ENCODE results near the gene MSL3. TPM values are rescaled to one million over a fixed set of nuclear protein-coding genes. Genes with fewer than 3 reads are reported as not detected.

The MSL3 gene
- total RNA-seq, 1 experiment from 2014 or later = 17.0 TPM

DNA sequence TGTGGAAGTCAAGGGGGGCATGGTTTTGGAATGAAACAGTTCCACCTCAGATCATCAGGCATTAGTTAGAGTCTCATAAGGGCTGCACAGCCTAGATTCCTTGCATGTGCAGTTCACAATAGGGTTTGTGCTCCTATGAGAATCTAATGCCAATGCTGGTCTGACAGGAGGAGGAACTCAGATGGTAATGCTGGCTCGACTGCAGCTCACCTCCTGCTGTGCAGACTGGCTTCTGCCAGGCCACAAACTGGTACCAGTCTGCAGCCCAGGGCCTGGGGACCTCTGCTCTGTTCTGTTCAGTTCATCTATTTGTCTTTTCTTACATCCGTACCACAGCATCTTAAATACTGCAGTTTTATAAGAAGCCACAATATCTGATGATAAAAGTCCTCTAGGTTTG is 12.2 kb upstream of the MSL3 start:
- in situ Hi-C loops (cut with HindIII; ENCODE audit: low pct_unique_long_range_greater_than_20kb, low sequenced_read_pairs) (no loop called here), intact Hi-C loops (cut with micrococcal nuclease; ENCODE audit: unreplicated experiment) (no loop called here)
- H3K4me1 ChIP-seq (ENCODE audit: control insufficient read depth, insufficient read depth, low read length) = no peaks in the 10 kb centered on the region
- H3K36me3 ChIP-seq (ENCODE audit: control insufficient read depth, insufficient read depth, low read length) = no peaks in the 10 kb centered on the region
- ATAC-seq = no peak
- no peak overlapping the region for H3K4me3 ChIP-seq (ENCODE audit: low read depth in 2 of 2, low read length in 2 of 2)
- POLR2A ChIA-PET = no interaction called here
- DNase-seq (ENCODE audit: low read depth, low spot score) = no peak
- BruUV-seq (replicated peaks) = no TSS peak
- CTCF ChIA-PET = no interaction called here
- H3K27ac ChIP-seq (ENCODE audit: low read length) = no peak overlapping the region
- H3K9me3 ChIP-seq (ENCODE audit: control insufficient read depth, insufficient read depth, low read depth, low read length) = no peaks in the 10 kb centered on the region
- TF ChIP-seq, protein P1, sequence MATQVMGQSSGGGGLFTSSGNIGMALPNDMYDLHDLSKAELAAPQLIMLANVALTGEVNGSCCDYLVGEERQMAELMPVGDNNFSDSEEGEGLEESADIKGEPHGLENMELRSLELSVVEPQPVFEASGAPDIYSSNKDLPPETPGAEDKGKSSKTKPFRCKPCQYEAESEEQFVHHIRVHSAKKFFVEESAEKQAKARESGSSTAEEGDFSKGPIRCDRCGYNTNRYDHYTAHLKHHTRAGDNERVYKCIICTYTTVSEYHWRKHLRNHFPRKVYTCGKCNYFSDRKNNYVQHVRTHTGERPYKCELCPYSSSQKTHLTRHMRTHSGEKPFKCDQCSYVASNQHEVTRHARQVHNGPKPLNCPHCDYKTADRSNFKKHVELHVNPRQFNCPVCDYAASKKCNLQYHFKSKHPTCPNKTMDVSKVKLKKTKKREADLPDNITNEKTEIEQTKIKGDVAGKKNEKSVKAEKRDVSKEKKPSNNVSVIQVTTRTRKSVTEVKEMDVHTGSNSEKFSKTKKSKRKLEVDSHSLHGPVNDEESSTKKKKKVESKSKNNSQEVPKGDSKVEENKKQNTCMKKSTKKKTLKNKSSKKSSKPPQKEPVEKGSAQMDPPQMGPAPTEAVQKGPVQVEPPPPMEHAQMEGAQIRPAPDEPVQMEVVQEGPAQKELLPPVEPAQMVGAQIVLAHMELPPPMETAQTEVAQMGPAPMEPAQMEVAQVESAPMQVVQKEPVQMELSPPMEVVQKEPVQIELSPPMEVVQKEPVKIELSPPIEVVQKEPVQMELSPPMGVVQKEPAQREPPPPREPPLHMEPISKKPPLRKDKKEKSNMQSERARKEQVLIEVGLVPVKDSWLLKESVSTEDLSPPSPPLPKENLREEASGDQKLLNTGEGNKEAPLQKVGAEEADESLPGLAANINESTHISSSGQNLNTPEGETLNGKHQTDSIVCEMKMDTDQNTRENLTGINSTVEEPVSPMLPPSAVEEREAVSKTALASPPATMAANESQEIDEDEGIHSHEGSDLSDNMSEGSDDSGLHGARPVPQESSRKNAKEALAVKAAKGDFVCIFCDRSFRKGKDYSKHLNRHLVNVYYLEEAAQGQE (IDR thresholded peaks at IDR 0.05; ENCODE audit: insufficient read depth in 1 of 2, low read depth in 2 of 2, low read length in 1 of 2) = no peak
- TF ChIP-seq, protein P2, sequence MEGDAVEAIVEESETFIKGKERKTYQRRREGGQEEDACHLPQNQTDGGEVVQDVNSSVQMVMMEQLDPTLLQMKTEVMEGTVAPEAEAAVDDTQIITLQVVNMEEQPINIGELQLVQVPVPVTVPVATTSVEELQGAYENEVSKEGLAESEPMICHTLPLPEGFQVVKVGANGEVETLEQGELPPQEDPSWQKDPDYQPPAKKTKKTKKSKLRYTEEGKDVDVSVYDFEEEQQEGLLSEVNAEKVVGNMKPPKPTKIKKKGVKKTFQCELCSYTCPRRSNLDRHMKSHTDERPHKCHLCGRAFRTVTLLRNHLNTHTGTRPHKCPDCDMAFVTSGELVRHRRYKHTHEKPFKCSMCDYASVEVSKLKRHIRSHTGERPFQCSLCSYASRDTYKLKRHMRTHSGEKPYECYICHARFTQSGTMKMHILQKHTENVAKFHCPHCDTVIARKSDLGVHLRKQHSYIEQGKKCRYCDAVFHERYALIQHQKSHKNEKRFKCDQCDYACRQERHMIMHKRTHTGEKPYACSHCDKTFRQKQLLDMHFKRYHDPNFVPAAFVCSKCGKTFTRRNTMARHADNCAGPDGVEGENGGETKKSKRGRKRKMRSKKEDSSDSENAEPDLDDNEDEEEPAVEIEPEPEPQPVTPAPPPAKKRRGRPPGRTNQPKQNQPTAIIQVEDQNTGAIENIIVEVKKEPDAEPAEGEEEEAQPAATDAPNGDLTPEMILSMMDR (IDR thresholded peaks at IDR 0.05) = no peak
- no peak for TF ChIP-seq TCF7L2 (IDR thresholded peaks at IDR 0.05; ENCODE audit: low read depth, low read length)
- no peak for TF ChIP-seq SIN3A (IDR thresholded peaks at IDR 0.05; ENCODE audit: borderline replicate concordance, insufficient read depth, low read depth, low read length)
- TF ChIP-seq POLR2AphosphoS5 (IDR thresholded peaks at IDR 0.05; ENCODE audit: low read depth, low read length) = no peak
- no peaks in the 10 kb centered on the region for H3K27me3 ChIP-seq (ENCODE audit: control insufficient read depth, insufficient read depth, low read length)

DNA sequence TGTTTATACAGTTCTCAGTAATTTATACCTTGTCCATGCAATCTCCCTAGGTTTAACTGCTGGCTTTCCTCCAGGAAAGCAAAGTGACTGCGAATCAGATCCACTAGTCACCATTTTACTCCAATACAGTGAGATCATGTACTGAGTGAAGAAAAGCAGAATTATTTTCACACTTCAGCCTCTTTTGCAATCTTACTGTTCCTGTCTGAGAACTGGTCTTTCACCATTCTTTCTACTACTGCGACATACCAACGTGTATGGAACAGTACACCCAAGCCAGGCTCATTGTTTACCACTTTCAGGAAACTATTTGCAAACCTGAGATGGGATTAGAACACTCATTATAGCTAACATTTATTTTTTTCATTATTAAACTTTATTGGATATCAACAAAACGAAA is 8.0 kb upstream of the MSL3 start:
- no peaks in the 10 kb centered on the region for H3K9me3 ChIP-seq (ENCODE audit: control insufficient read depth, insufficient read depth, low read depth, low read length)

More for the DNA sequence above, 8.0 kb upstream of the MSL3 start:
- no peak for TF ChIP-seq TCF7L2 (IDR thresholded peaks at IDR 0.05; ENCODE audit: low read depth, low read length)
- TF ChIP-seq, protein P2 (IDR thresholded peaks at IDR 0.05) = no peak
- TF ChIP-seq SIN3A (IDR thresholded peaks at IDR 0.05; ENCODE audit: borderline replicate concordance, insufficient read depth, low read depth, low read length) = no peak
- TF ChIP-seq, protein P1 (IDR thresholded peaks at IDR 0.05; ENCODE audit: insufficient read depth in 1 of 2, low read depth in 2 of 2, low read length in 1 of 2) = no peak
- no peak for TF ChIP-seq POLR2AphosphoS5 (IDR thresholded peaks at IDR 0.05; ENCODE audit: low read depth, low read length)
- CTCF ChIA-PET = no interaction called here
- H3K4me3 ChIP-seq (ENCODE audit: low read depth in 2 of 2, low read length in 2 of 2) = no peak overlapping the region
- POLR2A ChIA-PET = no interaction called here
- H3K27me3 ChIP-seq (ENCODE audit: control insufficient read depth, insufficient read depth, low read length) = no peaks in the 10 kb centered on the region
- no peak for DNase-seq (ENCODE audit: low read depth, low spot score)
- no peak for ATAC-seq
- BruUV-seq (replicated peaks) = no TSS peak
- in situ Hi-C loops (cut with HindIII; ENCODE audit: low pct_unique_long_range_greater_than_20kb, low sequenced_read_pairs) = no loop called here
- no peak overlapping the region for H3K27ac ChIP-seq (ENCODE audit: low read length)
- H3K36me3 ChIP-seq (ENCODE audit: control insufficient read depth, insufficient read depth, low read length) = no peaks in the 10 kb centered on the region
- H3K4me1 ChIP-seq (ENCODE audit: control insufficient read depth, insufficient read depth, low read length) = no peaks in the 10 kb centered on the region
- intact Hi-C loops (cut with micrococcal nuclease; ENCODE audit: unreplicated experiment) = no loop called here

Measured in Panc1 (cell line).